K562 (cell line): ENCODE measurements around the gene PTPRB. TPM values are rescaled to one million over a fixed set of nuclear protein-coding genes. Genes with fewer than 3 reads are reported as not detected.

Experiments
- ATAC-seq: fragments of 200-7000 bp; cut with Tn5 transposase; 3 replicates; pipeline ENCODE4 v1.9.1; 2020; ENCODE audit warnings: moderate library complexity
- BruUV-seq: library from RNA; stranded (reverse); fragments of 400-500 nt; replicated peaks from 2 replicates; lab custom pipeline; 2021; lab: Mats Ljungman, UMichigan
- CTCF ChIA-PET: fragments of 300-600 bp; formaldehyde crosslinking; extraction: SDS; loops from one replicate; lab custom pipeline; 2021; ENCODE audit warnings: low intra/inter-chr PET ratio; lab: Yijun Ruan, JAX
- POLR2A ChIA-PET: fragments of 300-600, 350-650 bp; sonication (Branson Sonifier 250); formaldehyde crosslinking; extraction: SDS; loops from one replicate; lab custom pipeline; 2021; ENCODE audit warnings: antibody characterized with exemption, inconsistent platforms; lab: Yijun Ruan, JAX
- DNase-seq, 4 experiments: peaks; one replicate each; pipeline versions ENCODE4 v3.0.0 to v3.0.0-alpha.2; 2011 to 2018; ENCODE audit warnings: low spot score in 3 of 4, mixed read lengths in 3 of 4; ENCODE audit errors: extremely low read depth in 1 of 4
- FAIRE-seq: peaks from 2 replicates; lab custom pipeline; 2011; peaks lifted over from hg19 to GRCh38; lab: Jason Lieb, UNC
- H2AFZ ChIP-seq: 2 replicates; pipeline ENCODE4 v1.6.0; 2011; ENCODE audit warnings: low read depth, low read length, control low read depth, inconsistent platforms
- H3K27ac ChIP-seq: fragments of 200-600 bp; 3 replicates; pipeline ENCODE4 v1.8.0; 2011; ENCODE audit warnings: low read depth, mild to moderate bottlenecking, control low read depth, inconsistent platforms, low read length, moderate library complexity, mixed read lengths; ENCODE audit errors: extremely low read depth
- H3K27me3 ChIP-seq, 2 experiments: fragments of 300-600 bp in 1 of 2; 2 replicates in 1 of 2; 3 replicates in 1 of 2; pipeline versions ENCODE4 v1.6.0 to v1.8.0; 2011; ENCODE audit warnings: inconsistent platforms in 2 of 2, low read length in 2 of 2, mild to moderate bottlenecking in 1 of 2, mixed read lengths in 1 of 2, moderate library complexity in 1 of 2; ENCODE audit not compliant: control insufficient read depth in 2 of 2, insufficient read depth in 2 of 2
- H3K36me3 ChIP-seq: fragments of 300-600 bp; 3 replicates; pipeline ENCODE4 v1.8.0; 2011; ENCODE audit warnings: mild to moderate bottlenecking, low read length, inconsistent platforms; ENCODE audit not compliant: control insufficient read depth, insufficient read depth
- H3K4me1 ChIP-seq, 2 experiments: fragments of 200-600 bp in 1 of 2; replicated peaks in 1 of 2; 2 replicates in 1 of 2; 3 replicates in 1 of 2; pipeline versions ENCODE4 v1.5.1 to v1.8.0; 2011; ENCODE audit warnings: inconsistent platforms in 2 of 2, low read length in 2 of 2, mild to moderate bottlenecking in 1 of 2, mixed read lengths in 1 of 2, moderate library complexity in 1 of 2; ENCODE audit not compliant: control insufficient read depth in 2 of 2, insufficient read depth in 2 of 2
- H3K4me2 ChIP-seq: 2 replicates; pipeline ENCODE4 v1.6.1; 2011; ENCODE audit warnings: low read length, control low read depth, inconsistent platforms, mixed read lengths; ENCODE audit not compliant: insufficient read depth
- H3K4me3 ChIP-seq: fragments of 200-600 bp; sonication (generic), shearing (Covaris generic); 2 replicates; pipeline ENCODE4 v1.5.1; 2016; ENCODE audit warnings: control low read depth, inconsistent platforms
- H3K79me2 ChIP-seq: fragments of 200-600 bp; 3 replicates; pipeline ENCODE4 v1.8.0; 2011; ENCODE audit warnings: low read length, inconsistent platforms; ENCODE audit not compliant: control insufficient read depth, insufficient read depth
- H3K9ac ChIP-seq, 2 experiments: 2 replicates each; pipeline versions ENCODE4 v1.6.0 to v1.6.1; 2011; ENCODE audit warnings: low read depth in 2 of 2, low read length in 2 of 2, control low read depth in 1 of 2, inconsistent platforms in 1 of 2, mild to moderate bottlenecking in 1 of 2, mixed read lengths in 1 of 2; ENCODE audit not compliant: insufficient read depth in 1 of 2
- H3K9me1 ChIP-seq: one replicate; pipeline ENCODE4 v1.6.0; 2011; ENCODE audit warnings: inconsistent platforms, mild to moderate bottlenecking, low read length, moderate library complexity; ENCODE audit not compliant: control insufficient read depth, insufficient read depth
- H3K9me3 ChIP-seq: replicated peaks from 2 replicates; pipeline ENCODE4 v1.5.1; 2011; ENCODE audit warnings: low read depth, low read length, inconsistent platforms; ENCODE audit not compliant: control insufficient read depth, insufficient read depth
- H4K20me1 ChIP-seq: replicated peaks from 2 replicates; pipeline ENCODE4 v1.6.1; 2011; ENCODE audit warnings: low read length, inconsistent platforms, mixed read lengths; ENCODE audit not compliant: control insufficient read depth, insufficient read depth
- ATF6 ChIP-seq: sonication (generic); formaldehyde crosslinking; IDR thresholded peaks from 2 replicates; pipeline ENCODE4 v1.4.0; 2020; ENCODE audit warnings: mild to moderate bottlenecking, missing genetic modification reagents
- CGGBP1 ChIP-seq: fragments of 250-450 bp; sonication (Bioruptor Pico); IDR thresholded peaks from 2 replicates; pipeline ENCODE4 v1.9.0; 2021; ENCODE audit warnings: mild to moderate bottlenecking
- ELF2 ChIP-seq: fragments of 250-450 bp; sonication (Bioruptor Pico); IDR thresholded peaks from 2 replicates; pipeline ENCODE4 v1.5.0; 2021; ENCODE audit warnings: mild to moderate bottlenecking
- GATA2 ChIP-seq: sonication (generic); formaldehyde crosslinking; IDR thresholded peaks from 2 replicates; pipeline ENCODE4 v1.4.0; 2020; ENCODE audit warnings: mild to moderate bottlenecking, missing genetic modification reagents
- MGA ChIP-seq: fragments of 450-650 bp; IDR thresholded peaks from 2 replicates; pipeline ENCODE4 v1.6.1; 2016; ENCODE audit warnings: mild to moderate bottlenecking, moderate library complexity
- MTF1 ChIP-seq: fragments of 250-450 bp; sonication (Bioruptor Pico); IDR thresholded peaks from 2 replicates; pipeline ENCODE4 v1.9.0; 2021; ENCODE audit warnings: moderate library complexity, mild to moderate bottlenecking, inconsistent platforms, borderline replicate concordance
- ZNF12 ChIP-seq: sonication (generic); formaldehyde crosslinking; IDR thresholded peaks from 2 replicates; pipeline ENCODE4 v1.4.0; 2020; ENCODE audit warnings: mild to moderate bottlenecking, missing genetic modification reagents
- ZNF507 ChIP-seq: conservative IDR thresholded peaks from 2 replicates; pipeline ENCODE4 v1.6.1; 2017; ENCODE audit warnings: missing genetic modification characterization, missing compliant biosample characterization
- ZNF586 ChIP-seq: fragments of 450-650 bp; formaldehyde crosslinking; conservative IDR thresholded peaks from 2 replicates; pipeline ENCODE4 v1.4.0; 2020; ENCODE audit warnings: mild to moderate bottlenecking, moderate library complexity
- WGBS: fragments of 100-300 bp; shearing (Covaris generic); methylation state at CpG from one replicate; pipeline ENCODE4 v1.1.6; 2016; ENCODE audit warnings: low coverage, mixed read lengths; ENCODE audit not compliant: insufficient coverage; ENCODE audit errors: missing lambda C conversion rate; 5-methylcytosine and 5-hydroxymethylcytosine counted together
- in situ Hi-C: fragments of 300-500 bp; cut with MboI; formaldehyde crosslinking; loops from 4 replicates; pipeline ENCODE4 v1.15.0; 2018; ENCODE audit warnings: inconsistent platforms, mixed read lengths
- intact Hi-C: fragments of 100-400 bp; cut with micrococcal nuclease; formaldehyde crosslinking; loops from 2 replicates; pipeline ENCODE4 v1.14.2; 2022
- polyA plus RNA-seq, 8 experiments: library from polyadenylated mRNA; depleted of rRNA in 4 of 8; stranded (reverse) in 5 of 8; unstranded in 3 of 8; fragments of >200 nt; fragmentation: Nextera tagmentation in 2 of 8; fragmentation: Illumina TruSeq in 1 of 8; extraction: Ambion mirVana in 2 of 8; extraction: Trizol in 1 of 8; gene quantifications; 2 replicates each; pipeline versions ENCODE4 v1.2.1 to v1.2.3, GENCODE V29; 2011 to 2014; ENCODE audit warnings: inconsistent platforms in 1 of 8, missing spikeins in 1 of 8
- total RNA-seq, 7 experiments: library from RNA; depleted of rRNA in 6 of 7; stranded (reverse); fragments of >200 nt in 6 of 7; fragmentation: Illumina TruSeq in 2 of 7; extraction: Trizol in 2 of 7; gene quantifications; 2 replicates each; pipeline versions ENCODE4 v1.2.1 to v1.2.3, GENCODE V29; 2011 to 2021; ENCODE audit warnings: low replicate concordance in 1 of 7

PTPRB gene
- total and polyA plus RNA-seq, 9 of the 15 experiments (the other 6 are each of a cell fraction or from before 2014, with no cell fraction given): 0.46 to 5.9 (median 3.1) TPM

- no TSS peak for BruUV-seq
These were observed 107.6 kb downstream of the PTPRB start for GRCh38 chr12:70529647-70530046.

More at GRCh38 chr12:70529647-70530046, 107.6 kb downstream of the PTPRB start:
- Histone ChIP-seq H3K4me1 (no peaks in the 10 kb centered on the region), H3K27me3 (no peaks in the 10 kb centered on the region), H2AFZ (no peak overlapping the region), H4K20me1 (no peaks in the 10 kb centered on the region), H3K79me2 (no peaks in the 10 kb centered on the region), H3K4me2 (no peak overlapping the region), H3K4me3 (no peak overlapping the region), H3K9ac (no peak overlapping the region), H3K9me1 (no peaks in the 10 kb centered on the region)
- 46% methylated on average over 3 of the region's 3 CpGs for WGBS
- in situ Hi-C loops: no loop called here
- CTCF ChIA-PET: no interaction called here
- FAIRE-seq: no peak
- no peak for TF ChIP-seq MTF1 (CRISPR knock-in tag)
- no peak for TF ChIP-seq MGA
- no peak for TF ChIP-seq ATF6 (CRISPR knock-in tag)
- TF ChIP-seq ZNF507 (tag): no peak
- TF ChIP-seq ELF2 (CRISPR knock-in tag): no peak
- no peak for TF ChIP-seq CGGBP1 (CRISPR knock-in tag)
- no peak for TF ChIP-seq ZNF12 (CRISPR knock-in tag)
- TF ChIP-seq GATA2 (CRISPR knock-in tag): no peak
- no peak for TF ChIP-seq ZNF586
- TF ChIP-seq, all 486 proteins: peak for 0
- intact Hi-C loops: no loop called here
- Histone ChIP-seq H3K9me3 (no peaks in the 10 kb centered on the region), H3K36me3 (peaks cover 9% of the 10 kb centered on the region; the same call in 1 of the 3 replicates), H3K27ac (no peak overlapping the region)
- POLR2A ChIA-PET: no interaction called here
- ATAC-seq (no peak), DNase-seq (no peak)
